Measurements from ENCODE around the gene FAM107A. TPM values are rescaled to one million over a fixed set of nuclear protein-coding genes. Genes with fewer than 3 reads are reported as not detected.

FAM107A gene
- total and polyA plus RNA-seq, 2 of the 13 experiments (the other 11 are each of a cell fraction or from before 2014, with no cell fraction given), result not detected

GRCh38 chr3:58520403-58521335 lies 56.5 kb downstream of the FAM107A start (continued):
- TF ChIP-seq MAX (IDR thresholded peaks at IDR 0.05), result peak; percentile 98
- TF ChIP-seq ATM (IDR thresholded peaks at IDR 0.05; ENCODE audit: borderline replicate concordance), result no peak
- no peak for TF ChIP-seq AKAP8 (CRISPR knock-in tag; IDR thresholded peaks at IDR 0.05)
- no peak; the same call in 1 of the 2 replicates for TF ChIP-seq THAP7 (CRISPR knock-in tag; IDR thresholded peaks at IDR 0.05)
- 0 out of 2 replicates have a peak, but pooled peaks have one; percentile 41 for TF ChIP-seq GZF1 (CRISPR knock-in tag; IDR thresholded peaks at IDR 0.05)
- TF ChIP-seq GMEB1 (CRISPR knock-in tag; IDR thresholded peaks at IDR 0.05; ENCODE audit: borderline replicate concordance), result no peak
- TF ChIP-seq ZNF629 (CRISPR knock-in tag; conservative IDR thresholded peaks at IDR 0.05), result no peak
- no peak for TF ChIP-seq ZMAT5 (CRISPR knock-in tag; IDR thresholded peaks at IDR 0.05; ENCODE audit: borderline replicate concordance, low read depth)
- TF ChIP-seq ZNF792 (CRISPR knock-in tag; IDR thresholded peaks at IDR 0.05), result peak; percentile 91
- peak; percentile 29; the same call in 1 of the 2 replicates for TF ChIP-seq NFKBIZ (CRISPR knock-in tag; IDR thresholded peaks at IDR 0.05)
- no peak; the same call in 1 of the 2 replicates for TF ChIP-seq TARDBP (CRISPR knock-in tag; IDR thresholded peaks at IDR 0.05)
- TF ChIP-seq ZBTB37 (CRISPR knock-in tag; IDR thresholded peaks at IDR 0.05), result 0 out of 2 replicates have a peak, but pooled peaks have one; percentile 41
- TF ChIP-seq ZNF569 (CRISPR knock-in tag; IDR thresholded peaks at IDR 0.05; ENCODE audit: borderline replicate concordance), result no peak
- TF ChIP-seq PRPF4 (IDR thresholded peaks at IDR 0.05; ENCODE audit: low read depth, low read length, poor library complexity, severe bottlenecking), result no peak
- TF ChIP-seq ZNF616 (CRISPR knock-in tag; IDR thresholded peaks at IDR 0.05; ENCODE audit: low read depth), result peak; percentile 91
- no peak for TF ChIP-seq MYNN (CRISPR knock-in tag; IDR thresholded peaks at IDR 0.05; ENCODE audit: low read depth)
- TF ChIP-seq ZNF558 (CRISPR knock-in tag; IDR thresholded peaks at IDR 0.05; ENCODE audit: borderline replicate concordance), result peak; percentile 71; the same call in 1 of the 2 replicates
- TF ChIP-seq HNRNPK (IDR thresholded peaks at IDR 0.05; ENCODE audit: low read depth, low read length, poor library complexity, severe bottlenecking), result no peak
- TF ChIP-seq ZNF3 (CRISPR knock-in tag; IDR thresholded peaks at IDR 0.05), result no peak
- TF ChIP-seq MEIS1 (CRISPR knock-in tag; IDR thresholded peaks at IDR 0.05; ENCODE audit: borderline replicate concordance), result no peak
- TF ChIP-seq MLX (CRISPR knock-in tag; IDR thresholded peaks at IDR 0.05), result peak; percentile 63; the same call in 1 of the 2 replicates
- TF ChIP-seq RNF2 (conservative IDR thresholded peaks at IDR 0.05; ENCODE audit: low read depth), result peak; percentile 57; the same call in 1 of the 2 replicates
- TF ChIP-seq NKX3-1 (CRISPR knock-in tag; IDR thresholded peaks at IDR 0.05), result 0 out of 2 replicates have a peak, but pooled peaks have one; percentile 49

All from HepG2 (cell line).